Measurements from ENCODE around the gene KAT8.
"Not testable (repeated sequence)": the region's sequence is repeated elsewhere in the genome, so short reads cannot be mapped to it uniquely, and the experiment has no call there.

Gene KAT8

DNA sequence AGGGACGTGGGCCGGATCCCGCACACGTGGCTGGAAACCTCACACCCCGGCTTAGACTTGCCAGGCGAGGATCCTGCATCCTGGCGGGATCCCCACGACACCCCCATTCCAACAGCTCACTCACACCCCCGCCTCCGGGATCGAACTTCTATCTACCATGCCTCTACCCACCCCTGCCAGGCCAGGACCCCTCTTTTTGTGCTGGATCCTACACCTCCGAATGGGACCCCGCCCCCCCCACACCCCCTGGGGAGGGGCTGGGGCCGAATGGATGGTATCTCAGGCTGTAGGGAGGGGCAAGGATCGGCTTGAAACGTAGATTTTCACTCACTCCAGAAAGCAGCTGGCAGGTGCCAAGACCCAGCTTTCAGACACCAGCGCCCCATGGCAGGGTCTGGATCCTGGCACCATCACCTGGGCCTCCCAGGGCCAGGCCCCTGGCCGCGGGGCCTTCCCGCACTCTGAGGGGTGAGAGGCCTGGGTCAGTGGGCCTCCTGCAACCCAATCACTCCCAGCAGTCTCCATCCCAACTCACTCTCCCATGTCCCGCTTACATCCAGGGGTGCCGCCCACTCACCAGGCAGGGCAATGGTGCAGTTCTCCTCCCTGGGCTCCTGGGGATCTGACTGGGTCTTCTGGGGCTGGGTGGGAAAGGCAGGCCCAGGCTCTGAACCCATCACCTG, 25.7 kb downstream of the KAT8 start:
- H3K9me3 ChIP-seq (ENCODE audit: control insufficient read depth, low read length), result no peaks in the 10 kb centered on the region
- H3K36me3 ChIP-seq (ENCODE audit: control insufficient read depth, insufficient read depth, low read length), result no peaks in the 10 kb centered on the region
- H3K4me1 ChIP-seq (ENCODE audit: control insufficient read depth, insufficient read depth, low read length, poor library complexity, severe bottlenecking), result peaks cover 14% of the 10 kb centered on the region
- no peak overlapping the region for H3K27ac ChIP-seq (ENCODE audit: low read depth, low read length, severe bottlenecking)
- WGBS, 2 experiments (ENCODE audit: insufficient coverage in 2 of 2), result 94 to 100% methylated on average over 6 to 13 of the region's 22 CpGs
- no peak overlapping the region for H3K4me3 ChIP-seq (ENCODE audit: extremely low read depth, insufficient read depth, low read length, poor library complexity, severe bottlenecking)

DNA sequence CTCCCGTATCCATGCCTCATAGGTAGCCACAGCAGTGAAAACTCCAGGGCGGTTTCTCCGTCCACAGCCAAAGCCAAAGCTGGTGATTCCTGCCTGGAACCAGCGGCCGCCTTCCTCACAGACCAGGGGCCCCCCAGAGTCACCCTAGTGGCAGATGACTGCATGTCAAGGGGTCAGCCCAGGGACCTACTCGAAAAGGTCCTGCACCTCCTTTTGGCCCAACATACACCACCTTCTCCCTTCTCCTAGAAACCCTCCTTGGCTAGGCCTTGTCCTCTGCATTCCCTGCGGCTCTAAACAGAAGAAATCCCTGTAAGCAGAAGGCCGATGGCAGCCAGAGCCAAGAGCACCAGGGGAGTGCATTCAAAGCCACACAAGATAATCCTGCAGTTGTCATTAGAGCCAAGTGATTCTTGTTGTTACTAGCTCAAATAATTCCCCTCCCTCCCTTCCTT, 26.3 kb downstream of the KAT8 start:
- H3K9me3 ChIP-seq (ENCODE audit: control insufficient read depth, low read length), result no peaks in the 10 kb centered on the region
- no peaks in the 10 kb centered on the region for H3K36me3 ChIP-seq (ENCODE audit: control insufficient read depth, insufficient read depth, low read length)
- H3K27ac ChIP-seq (ENCODE audit: low read depth, low read length, severe bottlenecking), result no peak overlapping the region
- no peak overlapping the region for H3K4me3 ChIP-seq (ENCODE audit: extremely low read depth, insufficient read depth, low read length, poor library complexity, severe bottlenecking)
- H3K4me1 ChIP-seq (ENCODE audit: control insufficient read depth, insufficient read depth, low read length, poor library complexity, severe bottlenecking), result peaks cover 11% of the 10 kb centered on the region
- 93 to 96% methylated on average over 8 of the region's 8 CpGs for WGBS, 2 experiments (ENCODE audit: insufficient coverage in 2 of 2)

DNA sequence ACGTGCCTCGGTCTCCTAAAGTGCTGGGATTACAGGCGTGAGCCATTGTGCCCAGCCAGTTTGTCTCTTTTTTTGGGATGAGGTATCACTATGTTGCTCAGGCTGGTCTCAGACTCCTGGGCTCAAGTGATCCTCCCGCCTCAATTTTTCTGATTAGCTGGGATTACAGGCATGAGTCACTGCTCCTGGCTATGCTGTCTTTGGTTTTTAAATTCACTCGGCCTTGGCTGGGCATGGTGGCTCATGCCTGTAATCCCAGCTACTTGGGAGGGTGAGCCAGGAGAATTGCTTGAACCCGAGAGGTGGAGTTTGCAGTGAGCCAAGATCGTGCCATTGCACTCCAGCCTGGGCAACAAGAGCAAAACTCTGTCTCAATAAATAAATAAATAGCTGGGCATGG, 27.0 kb downstream of the KAT8 start:
- not testable (repeated sequence) for H3K36me3 ChIP-seq (ENCODE audit: control insufficient read depth, insufficient read depth, low read length); H3K27ac ChIP-seq (ENCODE audit: low read depth, low read length, severe bottlenecking); H3K9me3 ChIP-seq (ENCODE audit: control insufficient read depth, low read length); H3K4me3 ChIP-seq (ENCODE audit: extremely low read depth, insufficient read depth, low read length, poor library complexity, severe bottlenecking); H3K4me1 ChIP-seq (ENCODE audit: control insufficient read depth, insufficient read depth, low read length, poor library complexity, severe bottlenecking)
- 79 to 90% methylated on average over 5 of the region's 7 CpGs for WGBS, 2 experiments (ENCODE audit: insufficient coverage in 2 of 2)

DNA sequence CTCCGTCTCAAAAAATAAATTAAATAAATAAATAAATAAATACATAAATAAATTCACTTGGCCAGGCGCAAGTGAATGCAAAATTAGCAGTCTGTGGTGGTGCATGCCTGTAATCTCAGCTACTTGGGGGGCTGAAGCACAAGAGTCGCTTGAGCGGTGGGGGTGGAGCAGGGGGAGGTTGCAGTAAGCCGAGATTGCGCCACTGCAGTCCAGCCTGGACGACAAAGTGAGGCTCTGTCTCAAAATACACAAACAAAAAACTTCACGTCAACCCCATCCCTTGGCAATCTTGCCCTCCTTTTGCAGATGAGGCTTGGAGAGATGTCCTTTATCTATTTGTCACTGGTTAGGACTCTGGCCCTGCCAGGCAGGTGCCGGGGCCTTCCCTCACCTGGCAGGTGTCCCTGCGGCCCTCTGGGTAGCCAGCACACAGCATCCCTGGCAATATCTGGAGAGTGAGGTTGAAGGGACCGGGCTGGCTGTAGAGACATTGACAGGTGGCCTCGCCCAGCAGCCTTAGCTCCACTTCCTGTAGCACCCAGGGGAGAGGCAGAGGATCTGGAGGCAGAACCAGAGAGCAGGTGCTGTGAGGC, 28.0 kb downstream of the KAT8 start:
- peaks cover 9% of the 10 kb centered on the region for H3K4me1 ChIP-seq (ENCODE audit: control insufficient read depth, insufficient read depth, low read length, poor library complexity, severe bottlenecking)
- no peak overlapping the region for H3K4me3 ChIP-seq (ENCODE audit: extremely low read depth, insufficient read depth, low read length, poor library complexity, severe bottlenecking)
- no peak overlapping the region for H3K27ac ChIP-seq (ENCODE audit: low read depth, low read length, severe bottlenecking)
- no peaks in the 10 kb centered on the region for H3K36me3 ChIP-seq (ENCODE audit: control insufficient read depth, insufficient read depth, low read length)
- no peaks in the 10 kb centered on the region for H3K9me3 ChIP-seq (ENCODE audit: control insufficient read depth, low read length)
- 79 to 89% methylated on average over 5 to 6 of the region's 12 CpGs for WGBS, 2 experiments (ENCODE audit: insufficient coverage in 2 of 2)

DNA sequence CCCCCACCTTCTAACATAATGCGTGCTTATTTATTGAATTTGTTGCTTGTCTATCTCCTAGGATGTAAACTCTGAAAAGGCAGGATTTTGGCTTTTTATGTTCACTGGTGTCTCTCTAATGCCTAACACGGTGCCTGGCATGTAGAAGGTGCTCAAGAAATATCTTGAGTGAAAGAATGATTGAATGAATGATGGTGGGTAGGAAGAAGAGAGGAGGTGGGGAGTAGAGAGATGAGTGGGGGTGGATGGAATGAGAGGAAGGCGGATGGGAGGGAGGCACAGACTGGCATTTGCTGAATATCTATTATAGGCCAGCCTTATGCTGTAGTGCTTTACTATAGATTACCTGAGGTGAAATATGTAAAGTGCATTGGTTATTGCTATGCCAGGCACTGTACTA, 30.1 kb downstream of the KAT8 start:
- H3K4me3 ChIP-seq (ENCODE audit: extremely low read depth, insufficient read depth, low read length, poor library complexity, severe bottlenecking), result no peak overlapping the region
- peaks cover 4% of the 10 kb centered on the region for H3K4me1 ChIP-seq (ENCODE audit: control insufficient read depth, insufficient read depth, low read length, poor library complexity, severe bottlenecking)
- H3K36me3 ChIP-seq (ENCODE audit: control insufficient read depth, insufficient read depth, low read length), result no peaks in the 10 kb centered on the region
- WGBS, 2 experiments (ENCODE audit: insufficient coverage in 2 of 2), result 81 to 92% methylated on average over 2 of the region's 3 CpGs
- H3K9me3 ChIP-seq (ENCODE audit: control insufficient read depth, low read length), result no peaks in the 10 kb centered on the region
- H3K27ac ChIP-seq (ENCODE audit: low read depth, low read length, severe bottlenecking), result no peak overlapping the region

- Histone ChIP-seq H3K36me3 (ENCODE audit: control insufficient read depth, insufficient read depth, low read length) (no peaks in the 10 kb centered on the region), H3K9me3 (ENCODE audit: control insufficient read depth, low read length) (no peaks in the 10 kb centered on the region), H3K4me3 (ENCODE audit: extremely low read depth, insufficient read depth, low read length, poor library complexity, severe bottlenecking) (no peak overlapping the region), H3K4me1 (ENCODE audit: control insufficient read depth, insufficient read depth, low read length, poor library complexity, severe bottlenecking) (peaks cover 4% of the 10 kb centered on the region), H3K27ac (ENCODE audit: low read depth, low read length, severe bottlenecking) (no peak overlapping the region)
- WGBS, 2 experiments (ENCODE audit: insufficient coverage in 2 of 2), result 56 to 75% methylated on average over 29 to 35 of the region's 40 CpGs
Measured at GRCh38 chr16:31148281-31148728, 30.8 kb downstream of the KAT8 start.

GRCh38 chr16:31148896-31149295, 31.4 kb downstream of the KAT8 start:
- Histone ChIP-seq H3K4me3 (ENCODE audit: extremely low read depth, insufficient read depth, low read length, poor library complexity, severe bottlenecking) (no peak overlapping the region), H3K4me1 (ENCODE audit: control insufficient read depth, insufficient read depth, low read length, poor library complexity, severe bottlenecking) (peaks cover 4% of the 10 kb centered on the region), H3K27ac (ENCODE audit: low read depth, low read length, severe bottlenecking) (no peak overlapping the region), H3K36me3 (ENCODE audit: control insufficient read depth, insufficient read depth, low read length) (no peaks in the 10 kb centered on the region), H3K9me3 (ENCODE audit: control insufficient read depth, low read length) (no peaks in the 10 kb centered on the region)
- WGBS, 2 experiments (ENCODE audit: insufficient coverage in 2 of 2), result 90 to 91% methylated on average over 24 to 25 of the region's 25 CpGs

- 73 to 100% methylated on average over 2 to 3 of the region's 5 CpGs for WGBS, 2 experiments (ENCODE audit: insufficient coverage in 2 of 2)
- Histone ChIP-seq H3K4me1 (ENCODE audit: control insufficient read depth, insufficient read depth, low read length, poor library complexity, severe bottlenecking) (peaks cover 4% of the 10 kb centered on the region), H3K27ac (ENCODE audit: low read depth, low read length, severe bottlenecking) (no peak overlapping the region), H3K9me3 (ENCODE audit: control insufficient read depth, low read length) (no peaks in the 10 kb centered on the region), H3K4me3 (ENCODE audit: extremely low read depth, insufficient read depth, low read length, poor library complexity, severe bottlenecking) (no peak overlapping the region), H3K36me3 (ENCODE audit: control insufficient read depth, insufficient read depth, low read length) (no peaks in the 10 kb centered on the region)
Measured at GRCh38 chr16:31149332-31149731, 31.9 kb downstream of the KAT8 start.

DNA sequence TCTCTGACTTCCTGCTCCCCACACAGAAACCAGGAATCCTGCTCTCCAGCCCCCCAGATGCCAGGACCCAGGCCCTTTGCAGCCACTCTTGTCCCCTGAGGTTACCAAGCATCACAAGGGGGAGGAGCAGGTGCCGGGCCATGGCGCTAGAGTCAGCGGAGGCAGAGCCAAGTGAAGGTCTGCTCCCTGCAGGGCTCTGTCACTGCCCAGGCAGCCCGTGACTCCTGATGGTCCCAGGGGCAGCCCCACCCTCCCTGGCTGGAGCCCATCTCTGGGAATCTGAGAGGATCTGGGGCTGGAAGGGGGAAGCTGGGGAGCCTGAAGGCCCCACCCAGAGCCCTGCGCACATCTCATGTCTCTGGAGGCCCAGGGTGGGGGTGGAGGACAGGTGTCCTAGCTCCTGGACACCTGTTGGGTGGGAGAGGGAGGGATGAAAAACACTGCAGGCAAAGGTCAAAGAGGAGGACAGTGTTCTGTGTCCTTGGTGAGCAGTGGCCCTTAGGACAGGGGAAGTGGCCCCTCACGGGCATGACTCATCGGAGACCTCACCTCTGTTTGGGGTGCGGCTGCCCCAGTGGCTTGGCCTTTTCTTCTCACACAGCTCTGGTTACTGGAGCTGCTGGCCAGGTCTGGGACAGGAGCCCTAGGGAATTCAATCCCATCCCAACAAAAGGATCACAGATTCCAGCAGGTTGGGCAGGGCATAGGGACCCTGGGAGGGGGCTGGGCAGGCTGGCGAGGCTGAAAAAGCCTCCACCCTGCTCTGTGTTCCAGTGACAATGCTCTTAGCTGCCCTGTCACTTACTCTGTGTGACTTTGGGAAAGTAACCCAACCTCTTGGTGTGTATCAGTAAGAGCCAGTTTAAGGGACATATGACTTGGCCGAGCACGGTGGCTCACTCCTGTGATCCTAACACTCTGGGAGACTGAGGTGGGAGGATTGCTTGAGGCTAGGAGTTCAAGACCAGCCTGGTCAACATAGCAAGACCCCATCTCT, 32.7 kb downstream of the KAT8 start, which contains the start of gene PRSS36:
TSS of gene PRSS36 (minus strand) at position 173 of the 997 bp plus-strand sequence. CDS start at position 142, 31 bp downstream.
- peaks cover 4% of the 10 kb centered on the region for H3K4me1 ChIP-seq (ENCODE audit: control insufficient read depth, insufficient read depth, low read length, poor library complexity, severe bottlenecking)
- no peaks in the 10 kb centered on the region for H3K9me3 ChIP-seq (ENCODE audit: control insufficient read depth, low read length)
- 79 to 88% methylated on average over 6 to 7 of the region's 11 CpGs for WGBS, 2 experiments (ENCODE audit: insufficient coverage in 2 of 2)
- no peak within 1 kb of the TSS for H3K4me3 ChIP-seq (ENCODE audit: extremely low read depth, insufficient read depth, low read length, poor library complexity, severe bottlenecking)
- H3K27ac ChIP-seq (ENCODE audit: low read depth, low read length, severe bottlenecking), result no peak within 1 kb of the TSS
- H3K36me3 ChIP-seq (ENCODE audit: control insufficient read depth, insufficient read depth, low read length), result no peaks in the 10 kb centered on the region

- not testable (repeated sequence) for H3K9me3 ChIP-seq (ENCODE audit: control insufficient read depth, low read length); H3K36me3 ChIP-seq (ENCODE audit: control insufficient read depth, insufficient read depth, low read length); H3K27ac ChIP-seq (ENCODE audit: low read depth, low read length, severe bottlenecking); H3K4me3 ChIP-seq (ENCODE audit: extremely low read depth, insufficient read depth, low read length, poor library complexity, severe bottlenecking); H3K4me1 ChIP-seq (ENCODE audit: control insufficient read depth, insufficient read depth, low read length, poor library complexity, severe bottlenecking)
- 96 to 100% methylated on average over 1 to 3 of the region's 6 CpGs for whole genome bisulfite sequencing, 2 experiments (ENCODE audit: insufficient coverage in 2 of 2)
Measured at GRCh38 chr16:31150976-31151375, 33.5 kb downstream of the KAT8 start.
